Left renal cortex interstitium (tissue), 4 donors: ENCODE results near the gene SERINC3. TPM values are rescaled to one million over a fixed set of nuclear protein-coding genes. Genes with fewer than 3 reads are reported as not detected.
"Not testable (repeated sequence)": the region's sequence is repeated elsewhere in the genome, so short reads cannot be mapped to it uniquely, and the experiment has no call there.

Source experiments
- DNase-seq, 4 donors: peaks; one replicate each; pipeline ENCODE4 v3.0.0-alpha.2; 2013; ENCODE audit warnings: low read depth in 4 of 4, low spot score in 2 of 4, missing footprints in 1 of 4
- polyA plus RNA-seq, 4 donors: library from polyadenylated mRNA; unstranded; fragments of 120-200 nt; gene quantifications; one replicate each; pipeline ENCODE4 v1.2.1, GENCODE V29; 2013; ENCODE audit not compliant: insufficient read length in 4 of 4

SERINC3 gene
- 10 to 100 TPM; 65.5 to 78.8 (median 67.3) TPM for polyA plus RNA-seq

- DNase-seq = peak; percentile 80 to 93 (median 84)
Measured at GRCh38 chr20:44521484-44522481, at the start of gene SERINC3. Gene SERINC3 (minus strand): TSS chr20:44522070. CDS start chr20:44521951, 119 bp downstream.

- DNase-seq = no peak
Measured at GRCh38 chr20:44571362-44571988, 49.6 kb upstream of the SERINC3 start.

DNA sequence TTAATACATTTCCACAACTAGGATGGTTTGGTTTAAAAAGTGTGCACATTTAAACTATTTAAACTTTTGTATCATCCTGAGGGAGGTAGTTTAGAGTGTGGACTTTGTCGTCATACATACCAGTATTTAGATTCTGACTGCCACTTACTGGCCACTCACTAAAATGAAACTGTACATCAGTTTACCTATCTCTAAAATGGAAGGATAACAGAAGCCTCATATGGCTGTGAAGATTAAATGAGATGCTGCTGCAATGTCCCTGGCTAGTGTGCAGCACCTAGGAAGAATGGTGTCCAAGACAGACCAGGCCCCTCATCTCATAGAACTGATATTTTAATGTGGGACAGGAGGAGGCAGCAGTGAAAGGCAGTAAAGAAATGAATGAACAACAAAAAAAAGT is 48.5 kb upstream of the SERINC3 start:
- DNase-seq = no peak

DNA sequence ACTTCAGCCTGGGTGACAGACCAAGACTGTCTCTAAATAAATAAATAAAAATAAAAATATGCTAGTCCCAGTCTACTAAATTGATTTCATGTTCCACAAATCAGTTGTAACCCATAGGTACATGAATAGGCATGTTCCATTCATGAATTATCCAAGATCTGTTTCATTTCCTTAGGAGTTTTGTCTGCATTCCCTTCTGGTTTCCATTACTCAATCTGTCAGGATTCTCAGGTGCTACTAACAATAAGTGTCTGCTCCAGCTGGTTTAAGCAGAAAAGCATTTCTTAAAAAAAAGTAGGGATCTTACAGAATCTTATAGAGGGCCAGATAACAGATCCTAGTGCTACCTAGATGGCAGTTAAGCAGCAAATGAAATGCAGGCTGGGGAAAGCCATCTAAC is 44.9 kb upstream of the SERINC3 start:
- no peak for DNase-seq

GRCh38 chr20:44566018-44566417 is 44.1 kb upstream of the SERINC3 start:
- no peak for DNase-seq

DNA sequence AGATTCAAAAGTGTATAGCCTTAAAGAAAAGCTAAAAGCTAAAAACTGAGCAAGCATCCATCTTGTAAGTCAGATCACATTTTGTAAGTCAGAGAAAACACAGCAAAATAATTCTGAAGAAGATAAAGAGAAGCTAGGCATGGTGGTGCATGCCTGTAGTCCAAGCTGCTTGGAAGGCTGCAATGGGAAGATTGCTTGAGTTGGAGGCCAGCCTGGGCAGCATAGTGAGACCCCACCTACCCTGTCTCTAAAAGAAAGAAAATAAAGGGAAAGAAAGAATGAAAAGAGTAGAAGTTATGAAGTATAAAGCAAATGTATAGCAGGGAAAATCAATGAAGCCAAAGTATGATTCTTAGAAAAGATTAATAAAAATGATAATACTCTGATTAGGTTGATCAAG is 40.0 kb upstream of the SERINC3 start:
- no peak for DNase-seq

GRCh38 chr20:44560818-44561217 is 38.9 kb upstream of the SERINC3 start:
- not testable (repeated sequence) for DNase-seq

DNA sequence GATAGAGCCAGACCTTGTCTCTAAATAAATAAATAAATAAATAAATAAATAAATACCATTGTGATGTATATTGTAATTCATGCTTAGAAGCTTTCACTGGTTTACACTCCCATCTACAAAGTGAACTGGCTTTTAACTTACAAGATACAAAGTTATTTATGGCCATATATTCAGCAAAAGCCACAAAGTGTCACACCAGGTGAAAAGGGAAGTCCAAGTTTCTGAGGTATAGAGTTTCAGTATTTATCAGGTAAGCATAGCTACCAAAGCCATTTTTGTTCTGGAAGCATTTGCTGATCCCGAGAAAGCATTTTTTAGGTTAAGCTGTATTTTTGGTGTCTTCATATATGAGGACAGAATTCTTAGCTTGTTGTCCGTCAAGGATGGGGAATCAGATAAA is 38.4 kb upstream of the SERINC3 start:
- DNase-seq = no peak

DNA sequence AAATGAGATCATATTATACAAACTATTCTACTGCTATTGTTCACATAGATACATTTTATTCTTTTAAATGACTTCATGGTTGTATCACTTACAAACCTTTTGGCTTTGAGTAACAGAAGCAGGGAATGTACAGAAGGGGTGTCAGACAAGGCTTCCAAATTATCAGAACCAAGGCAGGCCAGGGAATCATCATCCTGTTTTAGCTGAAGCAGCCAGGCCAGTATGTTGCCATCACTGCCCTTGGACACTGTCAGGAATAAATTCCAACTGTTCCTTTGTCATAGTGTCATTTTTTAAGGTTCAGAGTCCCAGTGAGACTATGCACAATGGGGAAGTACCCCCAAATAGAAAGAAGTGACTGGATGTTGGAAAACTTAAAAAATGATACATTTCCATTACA is 37.4 kb upstream of the SERINC3 start:
- DNase-seq = no peak

DNA sequence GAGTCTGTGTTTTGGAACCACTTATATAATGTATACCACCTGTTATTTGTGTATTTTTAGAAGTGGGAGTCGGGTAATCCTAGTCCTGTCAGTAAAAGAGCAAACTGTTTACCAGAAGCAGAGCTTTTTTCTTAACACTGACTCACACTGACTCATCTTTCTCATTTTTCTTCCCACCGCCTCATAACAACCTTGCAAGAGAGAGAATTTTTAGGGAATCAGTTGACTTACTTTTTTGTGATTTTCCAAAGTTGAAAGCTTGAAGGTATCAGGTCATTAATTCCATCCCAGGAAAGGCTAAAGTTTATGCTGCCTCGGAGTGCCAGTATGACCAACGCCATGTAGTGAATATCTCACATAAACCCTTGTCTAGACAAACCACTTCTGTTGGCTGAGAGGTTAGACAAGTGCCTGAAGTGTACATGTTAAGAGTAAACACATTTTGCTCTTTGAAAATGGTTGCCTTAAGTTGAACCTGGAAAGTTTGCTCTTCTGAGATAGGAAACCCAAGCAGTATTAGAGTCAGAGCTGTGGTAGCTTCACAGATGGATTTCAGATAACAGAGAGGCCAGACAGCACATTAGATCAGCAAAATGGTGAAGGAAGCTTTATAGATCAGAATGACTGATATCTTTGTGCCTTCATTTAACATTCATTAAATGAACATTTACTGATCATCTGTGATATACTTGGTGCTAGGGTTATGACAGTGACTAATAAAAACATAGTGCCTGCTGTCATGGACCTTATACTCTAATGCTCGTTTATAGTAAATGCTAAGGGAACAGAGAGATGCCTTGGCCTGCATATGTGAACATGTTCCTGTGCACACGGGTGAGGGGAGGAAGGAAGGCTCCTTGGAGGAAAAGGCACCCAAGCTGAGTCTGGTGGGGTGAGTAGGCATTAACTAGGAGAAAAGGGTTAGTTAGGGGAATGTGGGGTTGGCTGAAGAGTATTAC is 31.4 kb upstream of the SERINC3 start:
- no peak for DNase-seq

DNA sequence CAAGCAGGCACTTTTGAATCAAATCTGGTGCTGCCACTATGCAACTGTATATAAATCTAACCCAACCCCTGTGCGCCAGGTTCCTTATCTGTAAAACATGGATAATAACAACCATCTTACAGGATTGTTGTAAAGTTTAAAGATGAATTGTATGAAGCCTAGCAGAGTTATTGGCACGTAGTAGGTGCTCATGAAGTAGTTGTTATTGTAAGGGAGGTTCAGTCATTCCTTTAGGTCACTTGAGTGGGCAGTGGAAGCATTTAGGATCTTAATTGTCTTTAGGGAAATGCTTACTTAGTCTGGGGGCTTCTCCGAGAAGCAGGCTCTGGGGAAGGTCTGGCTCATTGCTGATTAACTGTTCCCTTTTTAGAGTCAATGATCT is 30.7 kb upstream of the SERINC3 start:
- no peak for DNase-seq

- no peak for DNase-seq
Measured at GRCh38 chr20:44552050-44552449, 30.2 kb upstream of the SERINC3 start.

DNA sequence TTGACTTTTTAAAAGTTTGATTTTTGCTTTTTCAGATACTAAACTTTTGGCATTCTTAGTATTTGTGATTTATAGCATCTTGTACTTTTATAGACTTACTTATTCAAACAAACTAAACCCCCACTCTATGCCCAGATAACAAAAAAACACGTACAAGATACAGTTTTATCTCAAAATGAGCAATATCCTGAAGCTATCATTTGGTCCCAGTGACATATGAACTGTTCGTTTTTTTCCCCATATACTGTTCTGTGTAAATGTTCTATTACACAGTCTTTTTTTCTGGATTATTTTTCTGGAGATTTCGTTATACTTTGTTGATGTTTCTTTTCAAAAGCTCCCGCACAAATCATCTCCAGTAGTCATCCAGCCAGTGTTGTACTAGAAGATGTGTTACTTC is 27.3 kb upstream of the SERINC3 start:
- DNase-seq = no peak

DNA sequence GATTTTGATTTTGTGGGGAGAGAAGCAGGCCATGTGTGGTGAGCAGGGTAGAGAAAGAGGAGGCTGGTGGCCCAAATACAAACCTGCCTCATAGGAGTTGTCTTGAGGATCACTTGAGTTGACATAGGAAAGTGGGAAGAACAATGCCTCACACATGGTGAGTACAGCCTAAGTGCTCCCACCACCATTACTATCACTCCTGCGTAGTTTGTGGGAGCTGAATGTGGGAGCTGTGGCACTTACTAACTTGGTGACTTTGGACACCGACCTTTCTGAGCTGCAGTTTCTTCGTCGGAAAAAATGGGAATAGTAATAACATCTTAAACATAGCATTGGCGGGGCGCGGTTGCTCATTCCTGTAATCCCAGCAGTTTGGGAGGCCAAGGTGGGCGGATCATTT is 25.5 kb upstream of the SERINC3 start:
- no peak for DNase-seq

- DNase-seq = no peak
Measured at GRCh38 chr20:44544263-44544662, 22.4 kb upstream of the SERINC3 start.

DNA sequence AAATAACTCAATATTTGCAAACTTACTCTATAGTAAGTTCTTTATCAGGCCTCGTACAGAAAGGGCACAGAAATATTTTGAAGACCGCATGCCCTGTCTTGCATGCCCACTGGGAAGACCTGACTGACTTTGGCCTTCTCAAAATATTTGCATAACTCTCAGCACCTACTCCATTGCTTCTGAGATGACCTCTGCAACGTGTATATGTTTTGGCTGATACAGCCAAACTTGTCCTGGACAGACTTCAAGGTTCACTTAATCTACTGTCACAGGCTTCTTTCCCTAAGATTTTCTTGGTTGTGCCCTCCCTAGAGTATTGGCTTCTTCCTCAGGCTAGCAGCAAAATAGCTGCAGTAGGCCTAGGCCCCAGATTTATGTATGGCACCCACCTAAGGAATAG is 21.5 kb upstream of the SERINC3 start:
- DNase-seq = no peak

DNA sequence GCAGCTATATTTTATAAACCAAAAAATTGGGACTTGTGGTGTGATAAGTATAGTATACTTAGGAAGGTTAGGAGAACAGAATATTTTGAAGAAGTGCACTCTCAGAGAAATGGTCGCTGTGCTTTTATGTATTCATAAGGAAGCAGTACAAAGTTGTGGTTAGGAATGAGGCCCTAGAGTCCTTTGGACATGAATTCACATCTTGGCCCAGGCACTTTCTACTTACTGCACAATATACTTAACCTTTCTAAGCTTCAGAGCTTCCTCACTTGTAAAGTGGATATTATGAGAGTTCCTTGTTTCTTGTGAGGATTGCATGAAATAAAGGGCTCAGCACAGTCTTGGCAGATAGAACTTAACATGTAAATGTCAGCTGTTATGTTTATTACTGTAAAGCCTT is 21.0 kb upstream of the SERINC3 start:
- no peak for DNase-seq

- DNase-seq = no peak
Measured at GRCh38 chr20:44541992-44542391, 20.1 kb upstream of the SERINC3 start.

DNA sequence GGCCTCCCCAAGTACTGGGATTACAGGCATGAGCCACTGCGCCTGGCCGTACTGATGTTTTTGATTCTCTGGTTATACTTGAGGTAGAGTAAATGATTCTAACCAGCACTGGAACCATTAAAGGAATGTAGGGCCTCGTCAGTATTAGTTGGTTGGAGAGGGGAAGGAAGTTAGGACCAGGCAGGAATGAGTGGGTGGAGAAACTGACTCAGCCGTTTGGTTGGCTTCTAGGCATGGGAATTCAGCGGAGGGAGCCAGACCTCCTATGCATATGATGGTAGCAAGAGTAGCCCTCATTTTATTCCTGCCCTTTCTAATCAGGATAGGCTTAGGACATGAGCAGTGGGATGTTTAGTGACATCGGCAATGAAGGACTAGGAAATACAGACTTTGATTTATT is 19.0 kb upstream of the SERINC3 start:
- no peak for DNase-seq

- DNase-seq = no peak
Measured at GRCh38 chr20:44537993-44538392, 16.1 kb upstream of the SERINC3 start.

GRCh38 chr20:44536175-44536574 is 14.3 kb upstream of the SERINC3 start:
- DNase-seq = no peak
